Hepatocyte (in vitro differentiated cells): ENCODE results near the gene CTSL. TPM values are rescaled to one million over a fixed set of nuclear protein-coding genes. Genes with fewer than 3 reads are reported as not detected.

Experiments used
- DNase-seq: peaks from one replicate; pipeline ENCODE4 v3.0.0-alpha.2; 2016; ENCODE audit warnings: low spot score
- H2AFZ ChIP-seq: fragments of 200-600 bp; sonication (generic); 2 replicates; pipeline ENCODE4 v1.6.0; 2016; ENCODE audit warnings: antibody characterized with exemption, mild to moderate bottlenecking
- H3K27ac ChIP-seq: fragments of 200-600 bp; sonication (generic); 2 replicates; pipeline ENCODE4 v1.5.1; 2016; ENCODE audit warnings: mild to moderate bottlenecking
- H3K27me3 ChIP-seq: fragments of 200-600 bp; sonication (generic); 2 replicates; pipeline ENCODE4 v1.6.1; 2016
- H3K36me3 ChIP-seq: fragments of 200-600 bp; sonication (generic); replicated peaks from 2 replicates; pipeline ENCODE4 v1.5.1; 2016; ENCODE audit warnings: low read depth; ENCODE audit not compliant: insufficient read depth
- H3K4me1 ChIP-seq: fragments of 200-600 bp; sonication (generic); 2 replicates; pipeline ENCODE4 v1.5.1; 2016; ENCODE audit warnings: mild to moderate bottlenecking, moderate library complexity; ENCODE audit not compliant: insufficient read depth
- H3K4me2 ChIP-seq: fragments of 200-600 bp; sonication (generic); 2 replicates; pipeline ENCODE4 v1.6.0; 2016
- H3K4me3 ChIP-seq: fragments of 200-600 bp; sonication (generic); 2 replicates; pipeline ENCODE4 v1.5.1; 2016; ENCODE audit warnings: mild to moderate bottlenecking
- H3K79me2 ChIP-seq: fragments of 200-600 bp; sonication (generic); 2 replicates; pipeline ENCODE4 v1.6.0; 2017; ENCODE audit warnings: mild to moderate bottlenecking
- H3K9me2 ChIP-seq: fragments of 200-600 bp; sonication (generic); replicated peaks from 2 replicates; pipeline ENCODE4 v1.6.0; 2017; ENCODE audit warnings: mild to moderate bottlenecking; ENCODE audit not compliant: insufficient read depth
- H3K9me3 ChIP-seq: fragments of 200-600 bp; sonication (generic); 2 replicates; pipeline ENCODE4 v1.5.1; 2016; ENCODE audit warnings: low read depth, mild to moderate bottlenecking
- H4K20me1 ChIP-seq: fragments of 200-600 bp; sonication (generic); 2 replicates; pipeline ENCODE4 v1.6.0; 2016; ENCODE audit warnings: mild to moderate bottlenecking; ENCODE audit not compliant: insufficient read depth, poor library complexity, severe bottlenecking
- CTCF ChIP-seq: fragments of 200-600 bp; sonication (generic); IDR thresholded peaks from 2 replicates; pipeline ENCODE4 v1.5.1; 2016; ENCODE audit warnings: antibody characterized with exemption, mild to moderate bottlenecking; ENCODE audit not compliant: poor library complexity
- EZH2 ChIP-seq: fragments of 200-600 bp; sonication (generic); IDR thresholded peaks from 2 replicates; pipeline ENCODE4 v1.6.1; 2016; ENCODE audit warnings: antibody characterized with exemption, mild to moderate bottlenecking, borderline replicate concordance
- EZH2phosphoT487 ChIP-seq: fragments of 200-600 bp; sonication (generic); IDR thresholded peaks from one replicate; pipeline ENCODE4 v1.6.1; 2018; ENCODE audit warnings: antibody characterized with exemption, mild to moderate bottlenecking, low read depth, moderate library complexity; ENCODE audit not compliant: unreplicated experiment, severe bottlenecking
- WGBS: methylation state at CpG from one replicate; pipeline ENCODE4 v1.1.6; 2016; ENCODE audit warnings: low lambda C conversion rate; ENCODE audit errors: missing lambda C conversion rate; 5-methylcytosine and 5-hydroxymethylcytosine counted together
- polyA plus RNA-seq: library from polyadenylated mRNA; unstranded; fragments of >200 nt; fragmentation: Nextera tagmentation; extraction: Ambion mirVana; gene quantifications from 2 replicates; pipeline ENCODE4 v1.2.1, GENCODE V29; 2016
- total RNA-seq: library from RNA; depleted of rRNA; stranded (reverse); fragments of >200 nt; gene quantifications from 2 replicates; pipeline ENCODE4 v1.2.3, GENCODE V29; 2014

The CTSL gene
- total and polyA plus RNA-seq, 2 experiments from 2014 or later, result 341 to 365 TPM

GRCh38 chr9:87725356-87725899 lies 491 bp upstream of the CTSL start:
- Histone ChIP-seq H3K9me3 (no peaks in the 10 kb centered on the region), H3K4me3 (peak overlapping the region; percentile 55), H2AFZ (peak overlapping the region; percentile 93), H4K20me1 (no peaks in the 10 kb centered on the region), H3K9me2 (no peaks in the 10 kb centered on the region), H3K27ac (peak overlapping the region; percentile 95), H3K36me3 (no peaks in the 10 kb centered on the region), H3K79me2 (peaks cover 13% of the 10 kb centered on the region), H3K4me2 (peak overlapping the region; percentile 88), H3K4me1 (peaks cover 7% of the 10 kb centered on the region), H3K27me3 (no peaks in the 10 kb centered on the region)
- 2% methylated on average over 25 of the region's 25 CpGs for WGBS
- TF ChIP-seq CTCF (no peak), EZH2phosphoT487 (no peak), EZH2 (no peak)
- DNase-seq, result peak; percentile 38

- no peak overlapping the region for H3K4me3 ChIP-seq
- H3K4me2 ChIP-seq, result peak overlapping the region; percentile 8
- DNase-seq, result no peak
- H3K79me2 ChIP-seq, result peaks cover 13% of the 10 kb centered on the region
- H4K20me1 ChIP-seq, result no peaks in the 10 kb centered on the region
- H3K36me3 ChIP-seq, result no peaks in the 10 kb centered on the region
- TF ChIP-seq EZH2phosphoT487, result no peak
- no peak for TF ChIP-seq CTCF
- no peak for TF ChIP-seq EZH2
- no peaks in the 10 kb centered on the region for H3K9me2 ChIP-seq
- H3K27ac ChIP-seq, result no peak overlapping the region
- 89% methylated on average over 2 of the region's 2 CpGs for WGBS
- no peaks in the 10 kb centered on the region for H3K27me3 ChIP-seq
- no peak overlapping the region for H2AFZ ChIP-seq
- H3K4me1 ChIP-seq, result peaks cover 7% of the 10 kb centered on the region
- H3K9me3 ChIP-seq, result no peaks in the 10 kb centered on the region
Observed at GRCh38 chr9:87729246-87729645, 3.3 kb downstream of the CTSL start.

GRCh38 chr9:87731321-87731720 lies 5.4 kb downstream of the CTSL start:
- H3K9me2 ChIP-seq, result no peaks in the 10 kb centered on the region
- no peak overlapping the region for H3K27ac ChIP-seq
- H3K4me2 ChIP-seq, result no peak overlapping the region
- H3K4me1 ChIP-seq, result peaks cover 7% of the 10 kb centered on the region
- H3K9me3 ChIP-seq, result no peaks in the 10 kb centered on the region
- H3K27me3 ChIP-seq, result no peaks in the 10 kb centered on the region
- TF ChIP-seq EZH2, result no peak
- no peak for TF ChIP-seq EZH2phosphoT487
- no peak for TF ChIP-seq CTCF
- peaks cover 13% of the 10 kb centered on the region for H3K79me2 ChIP-seq
- no peaks in the 10 kb centered on the region for H4K20me1 ChIP-seq
- 93% methylated on average over 2 of the region's 2 CpGs for WGBS
- DNase-seq, result no peak
- H3K36me3 ChIP-seq, result no peaks in the 10 kb centered on the region
- no peak overlapping the region for H2AFZ ChIP-seq
- H3K4me3 ChIP-seq, result no peak overlapping the region

GRCh38 chr9:87732344-87732743 lies 6.4 kb downstream of the CTSL start:
- Histone ChIP-seq H3K36me3 (no peaks in the 10 kb centered on the region), H4K20me1 (no peaks in the 10 kb centered on the region), H3K27ac (no peak overlapping the region), H3K4me1 (no peaks in the 10 kb centered on the region), H3K27me3 (no peaks in the 10 kb centered on the region), H3K79me2 (peaks cover 10% of the 10 kb centered on the region), H3K9me2 (no peaks in the 10 kb centered on the region), H2AFZ (no peak overlapping the region), H3K9me3 (no peaks in the 10 kb centered on the region), H3K4me3 (no peak overlapping the region), H3K4me2 (no peak overlapping the region)
- 88% methylated on average over 1 of the region's 1 CpG for WGBS
- DNase-seq, result no peak
- TF ChIP-seq EZH2 (no peak), CTCF (no peak), EZH2phosphoT487 (no peak)
